ENCODE data around the gene AZGP1.
"Not testable (repeated sequence)": the region's sequence is repeated elsewhere in the genome, so short reads cannot be mapped to it uniquely, and the experiment has no call there.

Gene AZGP1

GRCh38 chr7:99950819-99951218, 25.0 kb downstream of the AZGP1 start:
- DNase-seq (ENCODE audit: low read depth) = not testable (repeated sequence)

GRCh38 chr7:99949645-99950228, 26.1 kb downstream of the AZGP1 start:
- peak; percentile 18 for DNase-seq (ENCODE audit: low read depth)

- no peak for DNase-seq (ENCODE audit: low read depth)
These were observed 28.2 kb downstream of the AZGP1 start for GRCh38 chr7:99947608-99948007.

GRCh38 chr7:99944497-99945070, 31.2 kb downstream of the AZGP1 start:
- no peak for DNase-seq (ENCODE audit: low read depth)

- DNase-seq (ENCODE audit: low read depth) = no peak
These were observed 32.0 kb downstream of the AZGP1 start for GRCh38 chr7:99943641-99944496.

- no peak for DNase-seq (ENCODE audit: low read depth)
These were observed 37.5 kb downstream of the AZGP1 start for GRCh38 chr7:99938296-99938695.

- peak; percentile 28 for DNase-seq (ENCODE audit: low read depth)
These were observed 40.8 kb downstream of the AZGP1 start for GRCh38 chr7:99935009-99935408.

GRCh38 chr7:99930376-99930775, 45.5 kb downstream of the AZGP1 start:
- DNase-seq (ENCODE audit: low read depth) = no peak

GRCh38 chr7:99929730-99930053, 46.1 kb downstream of the AZGP1 start:
- no peak for DNase-seq (ENCODE audit: low read depth)

GRCh38 chr7:99928994-99929729, 46.7 kb downstream of the AZGP1 start, which contains the start of gene GJC3:
TSS of gene GJC3 (minus strand) at chr7:99929620. CDS start at chr7:99929620, 0 bp downstream.
- DNase-seq (ENCODE audit: low read depth) = peak; percentile 71

GRCh38 chr7:99928188-99928587, 47.6 kb downstream of the AZGP1 start:
- DNase-seq (ENCODE audit: low read depth) = no peak

- no peak for DNase-seq (ENCODE audit: low read depth)
These were observed 48.3 kb downstream of the AZGP1 start for GRCh38 chr7:99927536-99927935.

GRCh38 chr7:99926321-99926720, 49.5 kb downstream of the AZGP1 start:
- no peak for DNase-seq (ENCODE audit: low read depth)

- DNase-seq (ENCODE audit: low read depth) = no peak
These were observed 52.6 kb downstream of the AZGP1 start for GRCh38 chr7:99923200-99923599.

GRCh38 chr7:99920149-99920548, 55.7 kb downstream of the AZGP1 start:
- DNase-seq (ENCODE audit: low read depth) = no peak

- DNase-seq (ENCODE audit: low read depth) = no peak
These were observed 56.1 kb downstream of the AZGP1 start for GRCh38 chr7:99919814-99920112.

GRCh38 chr7:99918959-99919813, 56.6 kb downstream of the AZGP1 start, which contains the start of gene TRIM4:
TSS of gene TRIM4 (minus strand) at chr7:99919530. CDS start at chr7:99919401, 129 bp downstream.
- DNase-seq (ENCODE audit: low read depth) = peak; percentile 94
